HG03378 (cell line): ENCODE measurements around the gene ANKRD12.

Source experiments
- ATAC-seq: cut with Tn5 transposase; IDR thresholded peaks from one replicate; pipeline ENCODE4 v1.9.1; 2021; ENCODE audit warnings: mild to moderate bottlenecking, moderate library complexity; ENCODE audit not compliant: unreplicated experiment

ANKRD12 gene

GRCh38 chr18:9106094-9106493, 30.5 kb upstream of the ANKRD12 start:
- ATAC-seq, result no peak

GRCh38 chr18:9106800-9107584, 29.6 kb upstream of the ANKRD12 start:
- no peak for ATAC-seq

GRCh38 chr18:9108911-9109310, 27.7 kb upstream of the ANKRD12 start:
- no peak for ATAC-seq

- no peak for ATAC-seq
Observed at GRCh38 chr18:9109523-9109922, 27.1 kb upstream of the ANKRD12 start.

GRCh38 chr18:9113468-9114149, 23.0 kb upstream of the ANKRD12 start:
- no peak for ATAC-seq

- ATAC-seq, result no peak
Observed at GRCh38 chr18:9115984-9116383, 20.6 kb upstream of the ANKRD12 start.

GRCh38 chr18:9117980-9118841, 18.4 kb upstream of the ANKRD12 start:
- ATAC-seq, result peak; percentile 34

GRCh38 chr18:9120796-9121195, 15.8 kb upstream of the ANKRD12 start:
- ATAC-seq, result no peak

GRCh38 chr18:9123520-9123919, 13.1 kb upstream of the ANKRD12 start:
- ATAC-seq, result no peak

- ATAC-seq, result no peak
Observed at GRCh38 chr18:9124824-9125223, 11.8 kb upstream of the ANKRD12 start.

- ATAC-seq, result no peak
Observed at GRCh38 chr18:9126337-9126736, 10.2 kb upstream of the ANKRD12 start.

GRCh38 chr18:9130195-9130594, 6.4 kb upstream of the ANKRD12 start:
- ATAC-seq, result no peak

GRCh38 chr18:9130806-9131205, 5.8 kb upstream of the ANKRD12 start:
- no peak for ATAC-seq

- no peak for ATAC-seq
Observed at GRCh38 chr18:9132628-9133027, 4.0 kb upstream of the ANKRD12 start.

- ATAC-seq, result no peak
Observed at GRCh38 chr18:9133225-9133624, 3.4 kb upstream of the ANKRD12 start.

GRCh38 chr18:9135081-9135911, 1.3 kb upstream of the ANKRD12 start:
- ATAC-seq, result no peak

GRCh38 chr18:9135912-9136314, 668 bp upstream of the ANKRD12 start:
- peak; percentile 17 for ATAC-seq

GRCh38 chr18:9137168-9138066, 836 bp downstream of the ANKRD12 start:
- ATAC-seq, result peak; percentile 10

- ATAC-seq, result no peak
Observed at GRCh38 chr18:9139400-9140039, 2.9 kb downstream of the ANKRD12 start.
